ENCODE results near the gene TMEM132E.

The TMEM132E gene

GRCh38 chr17:34637548-34638525 is 58.5 kb downstream of the TMEM132E start:
- DNase-seq: peak; percentile 67

GRCh38 chr17:34638526-34639260 is 59.3 kb downstream of the TMEM132E start:
- no peak for DNase-seq

GRCh38 chr17:34639706-34640425 is 60.5 kb downstream of the TMEM132E start:
- no peak for DNase-seq

GRCh38 chr17:34641368-34641767 is 62.0 kb downstream of the TMEM132E start:
- DNase-seq: no peak

- DNase-seq: no peak
Observed at GRCh38 chr17:34644941-34645550, 65.7 kb downstream of the TMEM132E start.

GRCh38 chr17:34645594-34645993 is 66.2 kb downstream of the TMEM132E start:
- DNase-seq: no peak

- no peak for DNase-seq
Observed at GRCh38 chr17:34647511-34647910, 68.1 kb downstream of the TMEM132E start.

- no peak for DNase-seq
Observed at GRCh38 chr17:34650051-34650750, 70.8 kb downstream of the TMEM132E start.

GRCh38 chr17:34651402-34651811 is 72.0 kb downstream of the TMEM132E start:
- no peak for DNase-seq

GRCh38 chr17:34652021-34652555 is 72.7 kb downstream of the TMEM132E start:
- no peak for DNase-seq

- DNase-seq: no peak
Observed at GRCh38 chr17:34653511-34653910, 74.1 kb downstream of the TMEM132E start.

GRCh38 chr17:34654276-34654880 is 75.0 kb downstream of the TMEM132E start:
- no peak for DNase-seq

GRCh38 chr17:34654881-34655276 is 75.5 kb downstream of the TMEM132E start:
- no peak for DNase-seq

GRCh38 chr17:34656801-34657200 is 77.4 kb downstream of the TMEM132E start:
- DNase-seq: no peak

- DNase-seq: no peak
Observed at GRCh38 chr17:34658811-34659560, 79.6 kb downstream of the TMEM132E start.

GRCh38 chr17:34663714-34664113 is 84.3 kb downstream of the TMEM132E start:
- no peak for DNase-seq

- DNase-seq: no peak
Observed at GRCh38 chr17:34665150-34665806, 85.9 kb downstream of the TMEM132E start.

GRCh38 chr17:34665819-34666763 is 86.7 kb downstream of the TMEM132E start:
- no peak for DNase-seq

- no peak for DNase-seq
Observed at GRCh38 chr17:34667656-34668055, 88.3 kb downstream of the TMEM132E start.

Data from activated CD4-positive, alpha-beta T cell treated with anti-CD3 and anti-CD28 coated beads for 1 hour (primary cell).